HG02642 (cell line): ENCODE results near the gene LCTL.
"Not testable (repeated sequence)": the region's sequence is repeated elsewhere in the genome, so short reads cannot be mapped to it uniquely, and the experiment has no call there.

Experiments
- ATAC-seq: cut with Tn5 transposase; IDR thresholded peaks from one replicate; pipeline ENCODE4 v1.9.1; 2021; ENCODE audit warnings: mild to moderate bottlenecking; ENCODE audit not compliant: unreplicated experiment, poor library complexity

Gene LCTL

GRCh38 chr15:66592505-66593218 lies 26.9 kb upstream of the LCTL start:
- no peak for ATAC-seq

DNA sequence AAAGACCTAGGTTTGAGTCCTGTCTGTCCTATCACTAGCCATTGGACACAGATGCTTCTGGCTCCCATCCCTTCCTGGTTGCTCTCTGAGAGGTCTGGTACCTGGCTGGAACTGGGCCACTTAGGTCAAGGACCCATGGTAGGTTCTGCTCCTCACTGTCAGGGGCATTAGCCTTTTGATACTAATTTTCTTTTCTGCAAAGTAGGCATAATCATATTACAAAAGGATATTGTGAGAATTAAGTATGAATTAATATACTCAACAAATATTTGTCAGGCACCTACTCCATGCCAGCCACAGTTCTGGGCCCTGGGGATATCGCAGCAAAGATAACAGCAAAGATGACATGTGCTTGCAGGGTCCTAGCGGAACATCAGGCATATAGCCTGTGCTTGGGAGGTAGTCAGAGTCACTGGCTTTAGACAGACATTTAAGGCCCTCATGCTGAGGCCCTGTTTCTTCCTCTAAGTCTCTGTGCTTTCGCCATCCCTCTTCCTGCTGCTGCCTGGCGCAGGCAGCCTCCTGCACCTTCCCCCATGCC lies 25.6 kb upstream of the LCTL start:
- ATAC-seq = no peak

- no peak for ATAC-seq
Measured at GRCh38 chr15:66590435-66590834, 24.6 kb upstream of the LCTL start.

GRCh38 chr15:66589429-66589828 lies 23.6 kb upstream of the LCTL start:
- ATAC-seq = not testable (repeated sequence)

- ATAC-seq = no peak
Measured at GRCh38 chr15:66588971-66589370, 23.2 kb upstream of the LCTL start.

DNA sequence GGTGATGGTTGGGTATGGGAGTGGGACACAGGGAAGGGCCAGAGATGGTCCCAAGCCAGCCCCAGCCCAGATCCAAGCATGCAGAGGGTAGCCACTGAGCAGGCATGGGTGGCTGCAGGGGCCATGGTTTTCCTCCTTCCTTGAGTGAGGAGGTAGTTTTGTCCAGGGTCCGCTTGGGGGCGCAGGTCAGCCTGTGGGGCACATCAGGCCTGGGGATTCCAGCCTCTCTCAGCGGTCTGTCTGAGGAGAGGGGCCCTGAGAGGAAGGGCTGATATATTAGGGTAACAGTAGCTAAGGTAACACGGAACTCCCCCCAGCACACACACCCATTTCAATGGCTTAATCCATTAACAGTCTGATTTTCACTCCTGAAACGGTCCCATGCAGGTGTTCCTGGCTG lies 22.7 kb upstream of the LCTL start:
- no peak for ATAC-seq

- ATAC-seq = no peak
Measured at GRCh38 chr15:66587749-66588148, 22.0 kb upstream of the LCTL start.

GRCh38 chr15:66587020-66587419 lies 21.2 kb upstream of the LCTL start:
- ATAC-seq = no peak

DNA sequence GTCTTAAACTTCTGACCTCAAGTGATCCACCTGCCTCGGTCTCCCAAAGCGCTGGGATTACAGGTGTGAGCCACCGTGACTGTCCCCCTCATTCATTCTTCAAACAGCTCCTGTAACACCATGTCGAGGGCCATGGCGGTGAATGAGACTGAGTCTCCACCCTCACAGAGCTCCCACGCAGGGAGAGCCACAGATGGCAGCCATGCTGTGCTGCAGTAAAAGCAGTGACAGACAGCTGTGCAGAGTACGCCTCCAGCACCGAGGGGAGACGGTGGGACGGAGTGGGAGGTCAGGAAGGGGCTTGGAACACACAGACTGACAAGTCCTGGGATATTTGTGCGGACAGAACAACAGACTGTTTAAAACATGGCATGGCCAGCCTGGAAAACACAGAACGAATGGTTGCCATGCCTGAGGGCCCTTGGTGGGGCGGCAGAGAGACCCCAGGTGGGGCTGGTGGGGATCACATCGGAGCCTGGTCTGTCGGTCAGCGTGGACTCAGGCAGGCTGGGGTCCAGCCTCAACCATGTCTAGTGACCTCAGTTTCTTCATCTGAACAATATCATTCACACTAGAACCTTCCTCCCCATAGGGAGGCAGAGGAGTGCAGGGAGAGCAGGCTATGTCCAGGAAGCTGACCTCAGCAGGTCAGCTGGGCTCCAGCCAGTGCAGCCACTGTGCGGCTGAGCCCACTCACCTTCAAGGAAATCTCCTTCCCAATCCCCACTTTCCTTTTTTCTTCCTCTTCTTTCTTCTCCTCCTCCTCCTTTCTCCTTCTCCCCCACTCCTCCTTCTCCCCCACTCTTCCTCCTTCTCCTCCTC lies 20.6 kb upstream of the LCTL start:
- ATAC-seq = no peak

DNA sequence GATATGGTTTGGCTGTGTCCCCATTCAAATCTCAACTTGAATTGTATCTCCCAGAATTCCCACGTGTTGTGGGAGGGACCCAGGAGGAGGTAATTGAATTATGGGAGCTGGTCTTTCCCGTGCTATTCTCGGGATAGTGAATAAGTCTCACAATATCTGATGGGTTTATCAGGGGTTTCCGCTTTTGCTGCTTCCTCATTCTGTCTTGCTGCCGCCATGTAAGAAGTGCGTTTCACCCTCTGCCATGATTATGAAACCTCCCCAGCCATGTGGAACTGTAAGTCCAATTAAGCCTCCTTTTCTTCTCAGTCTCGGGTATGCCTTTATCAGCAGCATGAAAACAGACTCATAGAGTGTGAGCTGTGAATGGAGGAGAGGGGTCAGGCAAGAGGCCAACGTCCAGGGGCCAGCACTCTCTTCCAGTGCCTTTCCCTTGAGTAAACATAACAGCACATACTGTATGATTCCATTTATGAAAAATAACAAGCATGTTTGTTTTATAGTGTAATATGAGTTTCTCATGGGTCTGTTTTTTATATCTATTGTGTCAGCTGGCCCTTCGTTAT lies 16.3 kb upstream of the LCTL start:
- ATAC-seq = no peak

DNA sequence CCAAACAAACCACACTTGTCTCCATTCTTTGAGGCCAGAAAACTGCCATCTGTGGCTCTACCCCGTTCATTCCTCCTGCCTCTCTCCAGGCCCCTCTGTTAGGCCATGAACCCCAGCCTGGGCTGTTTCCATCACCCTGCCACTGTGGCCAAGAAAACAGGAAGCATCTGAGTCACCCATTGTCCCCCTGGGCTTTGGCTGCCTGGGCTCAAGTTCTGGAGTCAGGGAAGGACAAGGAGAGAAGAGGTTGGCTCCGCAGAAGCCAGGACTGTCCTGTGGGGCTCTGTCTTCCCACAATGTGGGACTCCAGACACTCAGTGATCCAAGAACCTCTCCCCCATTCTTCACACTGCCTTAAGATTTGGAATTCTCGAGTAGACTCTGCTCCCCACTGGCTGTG lies 14.8 kb upstream of the LCTL start:
- ATAC-seq = no peak

GRCh38 chr15:66578286-66578875 lies 12.6 kb upstream of the LCTL start:
- ATAC-seq = no peak

- no peak for ATAC-seq
Measured at GRCh38 chr15:66574596-66574950, 8.8 kb upstream of the LCTL start.

DNA sequence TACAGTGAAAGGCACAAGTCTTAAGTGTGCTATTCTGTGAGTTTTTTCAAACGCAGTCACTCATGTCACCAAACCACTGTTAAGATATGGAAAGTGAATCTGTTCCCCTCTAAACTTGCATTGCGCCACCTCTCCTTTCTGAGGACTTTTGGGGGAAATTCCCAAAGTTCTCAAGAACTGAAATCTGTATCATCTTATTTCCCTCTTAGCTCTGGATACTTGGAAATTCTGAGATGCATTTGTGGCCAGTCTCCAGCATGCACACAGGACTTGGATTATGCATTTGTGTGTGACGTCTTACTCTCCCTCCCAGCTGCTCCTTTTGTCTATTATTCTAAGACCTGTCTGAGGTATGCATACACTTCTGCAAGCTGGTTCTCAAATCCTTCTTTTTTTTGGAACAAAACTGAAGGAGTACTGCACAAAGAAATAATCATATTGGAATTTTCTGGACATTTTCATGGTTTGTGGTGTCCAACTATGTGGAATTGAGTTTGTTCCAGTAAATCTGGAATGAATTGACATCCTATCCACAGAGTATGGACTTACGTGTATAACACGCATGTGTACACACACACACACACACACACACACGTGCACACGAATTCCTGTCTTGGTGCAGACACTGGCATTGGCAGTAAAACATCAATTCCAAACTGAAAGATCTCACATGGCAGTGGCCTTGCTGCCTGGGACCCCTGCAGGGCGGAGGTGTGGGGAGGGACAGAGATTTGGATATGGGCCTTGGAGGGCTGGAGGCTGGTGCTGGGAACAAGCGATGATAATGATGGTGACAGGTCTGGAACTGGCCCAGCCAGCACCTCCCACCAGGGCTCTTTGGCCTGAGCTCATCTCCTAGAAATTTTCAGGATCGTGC lies 8.2 kb upstream of the LCTL start:
- ATAC-seq = no peak

DNA sequence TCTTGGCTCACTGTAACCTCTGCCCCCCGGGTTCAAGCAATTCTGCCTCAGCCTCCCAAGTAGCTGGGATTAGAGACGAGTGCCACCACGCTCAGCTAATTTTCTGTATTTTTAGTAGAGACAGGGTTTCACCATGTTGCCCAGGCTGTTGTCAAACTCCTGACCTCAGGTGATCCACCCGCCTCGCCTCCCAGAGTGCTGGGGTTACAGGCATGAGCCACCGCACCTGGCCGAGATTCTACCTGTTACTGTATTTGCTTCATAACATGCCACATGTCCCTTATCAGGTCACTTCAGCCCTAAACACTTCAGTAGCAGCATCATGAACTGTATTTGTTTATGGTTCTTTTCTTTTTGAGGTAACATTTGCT lies 7.5 kb upstream of the LCTL start:
- ATAC-seq = no peak

GRCh38 chr15:66572146-66572545 lies 6.3 kb upstream of the LCTL start:
- ATAC-seq = no peak

DNA sequence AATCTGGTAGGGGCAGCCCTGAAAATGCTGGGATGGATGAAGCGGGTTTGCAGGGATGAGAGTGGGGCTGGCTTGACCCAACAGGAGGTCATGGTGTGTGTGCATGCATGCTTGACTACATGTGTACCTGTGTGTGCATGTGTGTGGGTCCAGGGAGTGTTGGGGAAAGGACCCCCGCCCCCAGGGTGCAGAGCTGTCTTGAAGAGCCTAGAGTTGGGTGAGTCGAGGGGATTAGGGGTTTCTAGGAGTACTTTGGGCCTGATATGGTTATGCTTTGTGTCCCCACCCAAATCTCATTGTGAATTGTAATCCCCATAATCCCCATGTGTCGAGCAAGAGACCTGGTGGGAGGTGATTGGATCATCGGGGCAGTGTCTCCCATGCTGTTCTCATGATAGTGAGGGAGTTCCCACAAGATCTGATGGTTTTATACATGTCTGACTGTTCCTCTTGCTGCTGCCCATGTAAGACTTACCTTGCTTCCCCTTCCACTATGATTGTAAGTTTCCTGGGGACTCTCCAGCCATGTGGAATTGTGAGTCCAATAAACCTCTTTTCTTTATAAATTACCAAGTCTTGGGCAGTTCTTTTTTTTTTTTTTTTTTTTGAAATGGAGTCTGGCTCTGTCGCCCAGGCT lies 5.2 kb upstream of the LCTL start:
- ATAC-seq = no peak

DNA sequence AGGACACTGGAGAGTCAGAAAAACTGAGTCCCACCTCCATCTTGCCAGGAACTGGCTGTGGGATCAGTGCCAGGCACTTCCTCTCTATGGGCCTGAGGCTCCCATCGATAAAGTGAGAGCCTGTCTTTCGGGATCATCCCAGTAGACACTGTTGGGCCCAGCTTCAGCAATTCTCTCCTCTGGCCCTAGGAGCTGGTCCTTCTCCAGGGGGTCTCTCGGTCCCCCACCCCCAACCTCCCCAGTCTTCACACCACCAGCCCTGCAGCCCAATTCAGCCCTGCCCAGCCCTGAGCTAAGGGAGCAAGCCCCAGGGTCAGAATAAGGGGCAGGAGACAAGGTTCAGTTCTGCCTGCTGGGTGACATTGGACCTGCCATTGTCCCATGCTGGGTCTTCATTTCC lies 4.5 kb upstream of the LCTL start:
- ATAC-seq = no peak

DNA sequence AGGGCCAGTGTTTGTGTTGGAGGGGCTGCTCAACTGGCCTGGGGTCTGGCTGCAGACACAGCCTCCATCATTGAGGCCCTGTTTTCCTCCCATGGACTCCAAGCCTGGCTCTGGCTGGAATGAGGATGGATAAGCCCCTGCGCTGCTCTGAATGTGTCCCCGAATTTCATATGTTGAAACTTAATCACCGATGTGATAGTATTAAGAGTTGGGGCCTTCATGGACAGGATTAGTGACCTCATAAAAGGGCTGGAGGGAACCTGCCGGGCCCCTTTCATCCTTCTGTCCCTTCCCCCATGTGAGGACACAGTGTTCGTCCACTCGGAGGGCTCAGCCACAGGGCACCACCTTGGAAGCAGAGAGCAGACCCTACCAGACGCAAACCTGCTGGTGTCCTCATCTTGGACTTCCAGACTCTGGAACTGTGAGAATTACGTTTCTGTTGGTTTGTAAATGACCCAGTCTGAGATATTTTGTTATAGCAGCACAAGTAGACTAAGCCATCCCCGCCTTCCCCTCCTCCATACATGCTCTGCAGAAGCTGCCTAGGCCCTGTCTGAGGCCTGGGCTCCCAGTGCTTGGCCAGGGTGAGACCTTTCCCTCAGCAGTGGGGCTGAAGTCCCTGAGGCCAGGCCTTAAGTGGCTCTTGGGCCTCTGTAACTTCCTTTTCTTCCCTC lies 3.8 kb upstream of the LCTL start:
- no peak for ATAC-seq
